Measurements from ENCODE around the gene TIAM1.

GRCh38 chr21:31281561-31281960 lies 62.5 kb downstream of the TIAM1 start:
- TF ChIP-seq CTCF (IDR thresholded peaks at IDR 0.05): no peak
- TF ChIP-seq EP300 (IDR thresholded peaks at IDR 0.05): no peak
- no peak for TF ChIP-seq POLR2AphosphoS5 (IDR thresholded peaks at IDR 0.05)

All from stomach (tissue), 4 donors.